Measurements from ENCODE around the gene MKNK2. TPM values are rescaled to one million over a fixed set of nuclear protein-coding genes. Genes with fewer than 3 reads are reported as not detected.

MKNK2 gene
- total and polyA plus RNA-seq, 10 of the 15 experiments (the other 5 are each of a cell fraction or from before 2014, with no cell fraction given): 9.6 to 365 (median 69.9) TPM

GRCh38 chr19:2096480-2097202, 45.6 kb upstream of the MKNK2 start, which contains the start of gene IZUMO4 (continued):
- TF ChIP-seq BCLAF1 (IDR thresholded peaks at IDR 0.05) (no peak), TCF12 (IDR thresholded peaks at IDR 0.05; ENCODE audit: low read depth, low read length) (no peak), RAD51 (IDR thresholded peaks at IDR 0.05) (no peak), CHD2 (IDR thresholded peaks at IDR 0.05; ENCODE audit: borderline replicate concordance, low read depth, low read length) (no peak), SMARCA5 (IDR thresholded peaks at IDR 0.05) (peak; percentile 87), E2F4 (IDR thresholded peaks at IDR 0.05; ENCODE audit: low read depth, low read length) (no peak), POLR2A (IDR thresholded peaks at IDR 0.05; ENCODE audit: low read depth, low read length) (no peak; the same call in 1 of the 2 replicates), MXI1 (IDR thresholded peaks at IDR 0.05; ENCODE audit: low read depth, low read length) (peak; percentile 69), ATF3 (IDR thresholded peaks at IDR 0.05; ENCODE audit: borderline replicate concordance, extremely low read depth, low read depth, low read length) (no peak), CEBPZ (IDR thresholded peaks at IDR 0.05; ENCODE audit: low read depth, low read length) (no peak), SIX5 (IDR thresholded peaks at IDR 0.05; ENCODE audit: low read depth, low read length, severe bottlenecking) (no peak), USF1 (IDR thresholded peaks at IDR 0.05; ENCODE audit: borderline replicate concordance, extremely low read length, insufficient read depth, low read depth, low read length) (no peak), NR2C1 (IDR thresholded peaks at IDR 0.05) (no peak), MYB (IDR thresholded peaks at IDR 0.05; ENCODE audit: borderline replicate concordance, low read depth, low read length) (no peak), ZNF687 (IDR thresholded peaks at IDR 0.05) (no peak), GABPA (IDR thresholded peaks at IDR 0.05; ENCODE audit: low read depth) (no peak), SMC3 (IDR thresholded peaks at IDR 0.05; ENCODE audit: borderline replicate concordance, low read length) (peak; percentile 35)
